GM10248 (cell line): Measurements from ENCODE around the gene COG4.
"Not testable (repeated sequence)": the region's sequence is repeated elsewhere in the genome, so short reads cannot be mapped to it uniquely, and the experiment has no call there.

Experiments used
- CTCF ChIA-PET: fragments of 300-600 bp; sonication (Branson Sonifier 250); formaldehyde crosslinking; extraction: SDS; loops from one replicate; lab custom pipeline; 2021; ENCODE audit warnings: antibody characterized with exemption; lab: Yijun Ruan, JAX
- POLR2A ChIA-PET: fragments of 350-650 bp; sonication (Branson Sonifier 250); formaldehyde crosslinking; extraction: SDS; loops from one replicate; lab custom pipeline; 2020; ENCODE audit warnings: antibody characterized with exemption; lab: Yijun Ruan, JAX
- DNase-seq: peaks from one replicate; pipeline ENCODE4 v3.0.0; 2012; ENCODE audit errors: extremely low spot score
- TF ChIP-seq, protein P1 (sequence below): IDR thresholded peaks from 2 replicates; pipeline ENCODE4 v1.5.1; 2012; ENCODE audit warnings: mild to moderate bottlenecking, low read depth; ENCODE audit errors: extremely low read depth, missing control alignments, control extremely low read depth

The COG4 gene

DNA sequence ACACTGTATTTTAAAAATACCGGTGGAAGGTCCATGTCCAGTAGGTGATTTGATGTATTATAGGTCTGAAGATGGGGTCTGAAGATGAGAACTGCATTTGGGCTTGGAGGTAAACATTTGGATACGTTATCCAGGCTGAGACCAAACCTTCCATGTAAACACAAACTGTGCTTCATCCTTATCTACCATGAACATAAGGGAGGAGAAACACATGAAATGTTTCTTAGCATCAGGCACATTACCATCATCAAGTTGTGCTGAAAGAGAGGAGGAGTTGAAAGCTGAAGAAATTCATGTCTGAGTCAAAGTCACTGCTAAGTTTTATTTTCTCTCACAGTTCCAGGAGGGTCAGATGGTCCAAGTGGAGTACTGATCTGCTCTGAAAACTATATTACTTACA is 11.6 kb upstream of the COG4 start:
- CTCF ChIA-PET, result interaction anchor here (1.6 to 1.8 kb wide), 2 partner anchors 10 to 16 kb away, joined by 4 read pairs; no protein-coding TSS in a partner anchor
- POLR2A ChIA-PET, result interaction anchor here (0.5 kb wide), 1 partner anchor 258 kb away, joined by 4 read pairs; no protein-coding TSS in a partner anchor
- no peak for DNase-seq
- TF ChIP-seq, protein P1, sequence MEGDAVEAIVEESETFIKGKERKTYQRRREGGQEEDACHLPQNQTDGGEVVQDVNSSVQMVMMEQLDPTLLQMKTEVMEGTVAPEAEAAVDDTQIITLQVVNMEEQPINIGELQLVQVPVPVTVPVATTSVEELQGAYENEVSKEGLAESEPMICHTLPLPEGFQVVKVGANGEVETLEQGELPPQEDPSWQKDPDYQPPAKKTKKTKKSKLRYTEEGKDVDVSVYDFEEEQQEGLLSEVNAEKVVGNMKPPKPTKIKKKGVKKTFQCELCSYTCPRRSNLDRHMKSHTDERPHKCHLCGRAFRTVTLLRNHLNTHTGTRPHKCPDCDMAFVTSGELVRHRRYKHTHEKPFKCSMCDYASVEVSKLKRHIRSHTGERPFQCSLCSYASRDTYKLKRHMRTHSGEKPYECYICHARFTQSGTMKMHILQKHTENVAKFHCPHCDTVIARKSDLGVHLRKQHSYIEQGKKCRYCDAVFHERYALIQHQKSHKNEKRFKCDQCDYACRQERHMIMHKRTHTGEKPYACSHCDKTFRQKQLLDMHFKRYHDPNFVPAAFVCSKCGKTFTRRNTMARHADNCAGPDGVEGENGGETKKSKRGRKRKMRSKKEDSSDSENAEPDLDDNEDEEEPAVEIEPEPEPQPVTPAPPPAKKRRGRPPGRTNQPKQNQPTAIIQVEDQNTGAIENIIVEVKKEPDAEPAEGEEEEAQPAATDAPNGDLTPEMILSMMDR, result no peak

DNA sequence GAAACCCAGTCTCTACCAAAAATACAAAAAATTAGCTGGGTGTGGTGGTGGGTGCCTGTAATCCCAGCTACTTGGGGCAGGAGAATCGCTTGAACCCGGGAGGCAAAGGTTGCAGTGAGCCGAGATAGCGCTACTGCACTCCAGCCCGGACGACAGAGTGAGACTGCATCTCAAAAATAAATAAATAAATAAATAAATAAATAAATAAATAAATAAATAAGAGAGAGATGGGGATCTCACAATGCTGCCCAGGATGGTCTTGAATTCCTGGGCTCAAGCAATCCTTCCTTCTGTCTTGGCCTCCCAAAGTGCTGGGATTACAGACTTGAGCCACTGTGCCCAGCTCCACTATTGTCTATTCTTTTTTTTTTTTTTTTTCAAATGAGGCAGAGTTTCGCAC is 6.6 kb upstream of the COG4 start:
- POLR2A ChIA-PET, result interaction anchor here (0.6 kb wide), 1 partner anchor 1378 kb away, joined by 4 read pairs; no protein-coding TSS in a partner anchor
- not testable (repeated sequence) for DNase-seq
- CTCF ChIA-PET, result interaction anchor here (0.9 to 1.5 kb wide), 3 partner anchors 8 to 38 kb away, joined by 3 to 4 read pairs (median 3); no protein-coding TSS in a partner anchor

- no peak for DNase-seq
- POLR2A ChIA-PET, result interaction anchor here (0.7 kb wide), 1 partner anchor 76 kb away, joined by 15 read pairs; no protein-coding TSS in a partner anchor
- TF ChIP-seq, protein P1, result peak; percentile 40
- CTCF ChIA-PET, result interaction anchor here (0.7 to 1.0 kb wide), 4 partner anchors 9 to 230 kb away, joined by 3 read pairs; partner anchors contain the start of gene DDX19B
Observed at GRCh38 chr16:70529051-70529777, 5.9 kb upstream of the COG4 start.

GRCh38 chr16:70527315-70527996 is 4.1 kb upstream of the COG4 start:
- ChIA-PET POLR2A (no interaction called here), CTCF (no interaction called here)
- TF ChIP-seq, protein P1, result no peak
- DNase-seq, result no peak

GRCh38 chr16:70526403-70526802 is 3.0 kb upstream of the COG4 start:
- DNase-seq, result no peak
- TF ChIP-seq, protein P1, result no peak
- CTCF ChIA-PET, result interaction anchor here (1.6 to 2.0 kb wide), 2 partner anchors 127 to 145 kb away, joined by 3 to 6 read pairs; no protein-coding TSS in a partner anchor
- POLR2A ChIA-PET, result interaction anchor here (0.6 kb wide), 1 partner anchor 31 kb away, joined by 3 read pairs; no protein-coding TSS in a partner anchor

DNA sequence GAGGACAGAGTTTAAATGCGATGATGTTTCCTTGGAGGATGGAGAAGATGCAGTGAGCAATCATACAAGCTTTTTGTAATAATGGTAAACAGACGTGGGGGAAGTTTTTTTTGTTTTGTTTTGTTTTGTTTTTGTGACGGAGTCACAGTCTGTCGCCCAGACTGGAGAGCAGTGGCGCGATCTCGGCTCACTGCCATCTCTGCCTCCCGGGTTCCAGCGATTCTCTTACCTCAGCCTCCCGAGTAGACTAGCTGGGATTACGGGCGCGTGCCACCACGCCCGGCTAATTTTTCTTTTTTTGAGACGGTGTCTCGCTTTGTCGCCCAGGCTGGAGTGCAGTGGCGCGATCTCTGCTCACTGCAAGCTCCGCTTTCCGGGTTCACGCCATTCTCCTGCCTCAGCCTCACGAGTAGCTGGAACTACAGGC is 1.1 kb upstream of the COG4 start:
- DNase-seq, result not testable (repeated sequence)
- POLR2A ChIA-PET, result interaction anchor here (0.9 to 2.0 kb wide), 8 partner anchors 8 to 235 kb away, joined by 3 to 8 read pairs (median 3); partner anchors contain the start of genes AARS1, DDX19A and ST3GAL2
- CTCF ChIA-PET, result interaction anchor here (0.7 to 2.0 kb wide), 7 partner anchors 10 to 143 kb away, joined by 3 to 6 read pairs (median 4); no protein-coding TSS in a partner anchor

DNA sequence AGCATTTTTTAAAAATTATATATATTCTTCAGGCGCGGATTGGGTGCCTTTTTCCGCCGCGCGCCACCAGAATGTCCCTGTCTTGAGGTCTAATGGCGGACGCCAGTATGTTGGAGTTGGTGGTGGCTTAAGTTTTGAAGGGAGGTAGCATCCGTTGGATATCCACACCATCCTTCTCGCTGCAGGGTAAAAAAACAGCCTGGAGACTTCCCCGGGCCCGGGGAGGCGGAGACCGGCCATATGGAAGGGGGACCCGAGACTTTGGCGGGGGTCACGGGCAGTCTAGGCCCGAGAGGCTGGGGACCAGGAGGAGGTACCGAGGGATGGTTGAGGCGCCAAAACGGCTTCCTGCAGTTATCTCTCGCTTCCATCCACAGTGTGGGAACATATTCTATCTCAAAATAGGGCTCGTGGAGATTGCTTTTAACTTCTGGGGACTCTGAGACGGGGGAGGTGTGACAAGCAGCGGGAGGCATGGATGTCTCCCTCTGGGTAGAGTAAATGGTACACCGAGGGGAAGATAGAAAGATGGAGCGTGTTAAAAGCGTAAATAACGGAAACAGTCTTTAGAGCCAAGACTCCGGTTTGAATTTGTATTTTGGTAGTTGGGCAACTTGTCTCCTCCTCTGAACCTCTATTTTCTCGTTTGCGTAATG is 517 bp upstream of the COG4 start, which contains the start of gene SF3B3:
TSS of gene SF3B3 (plus strand) at position 74 of the 656 bp plus-strand sequence. CDS start 2,841 bp downstream, outside the sequence.
- ChIA-PET POLR2A (interaction anchor here (0.9 to 2.0 kb wide), 5 partner anchors 9 to 235 kb away, joined by 3 to 8 read pairs (median 3); partner anchors contain the start of gene AARS1), CTCF (interaction anchor here (0.7 to 1.5 kb wide), 3 partner anchors 15 to 272 kb away, joined by 3 to 6 read pairs (median 3); no protein-coding TSS in a partner anchor)
- peak; percentile 74 for DNase-seq
- TF ChIP-seq, protein P1, result no peak
